HCT116 (cell line): ENCODE measurements around the gene CCDC134.

Experiments
- CTCF ChIP-seq, 3 experiments: fragments of 200-600 bp in 1 of 3; sonication (generic) in 1 of 3; IDR thresholded peaks in 2 of 3; conservative IDR thresholded peaks in 1 of 3; 2 replicates each; pipeline ENCODE4 v1.5.1; 2012 to 2017; ENCODE audit warnings: low read depth in 2 of 3, low read length in 2 of 3, antibody characterized with exemption in 1 of 3, borderline replicate concordance in 1 of 3, control low read depth in 1 of 3, mild to moderate bottlenecking in 1 of 3, mixed read lengths in 1 of 3, mixed run types in 1 of 3, moderate library complexity in 1 of 3; ENCODE audit not compliant: insufficient read depth in 1 of 3
- EZH2 ChIP-seq: fragments of 200-600 bp; sonication (generic); IDR thresholded peaks from 2 replicates; pipeline ENCODE4 v1.6.1; 2017; ENCODE audit warnings: antibody characterized with exemption, mixed run types
- EZH2phosphoT487 ChIP-seq: fragments of 200-600 bp; IDR thresholded peaks from 2 replicates; pipeline ENCODE4 v1.6.1; 2018; ENCODE audit warnings: antibody characterized with exemption, borderline replicate concordance
- JUND ChIP-seq: IDR thresholded peaks from 2 replicates; pipeline ENCODE4 v1.6.1; 2012
- POLR2A ChIP-seq: IDR thresholded peaks from 2 replicates; pipeline ENCODE4 v1.7.0; 2011; ENCODE audit warnings: borderline replicate concordance; ENCODE audit not compliant: insufficient read depth, insufficient read length; ENCODE audit errors: extremely low read depth
- POLR2AphosphoS5 ChIP-seq: IDR thresholded peaks from 2 replicates; pipeline ENCODE4 v1.6.1; 2011; ENCODE audit warnings: mild to moderate bottlenecking, low read depth, low read length, moderate library complexity
- SIN3A ChIP-seq: IDR thresholded peaks from 2 replicates; pipeline ENCODE4 v1.6.1; 2012; ENCODE audit warnings: low read depth
- SP1 ChIP-seq: IDR thresholded peaks from 2 replicates; pipeline ENCODE4 v1.6.1; 2012; ENCODE audit warnings: low read depth
- SRF ChIP-seq: IDR thresholded peaks from 2 replicates; pipeline ENCODE4 v1.6.1; 2012; ENCODE audit warnings: low read depth
- TCF7L2 ChIP-seq: IDR thresholded peaks from 2 replicates; pipeline ENCODE4 v1.7.0; 2011; ENCODE audit warnings: borderline replicate concordance, inconsistent platforms; ENCODE audit not compliant: insufficient read depth, insufficient read length; ENCODE audit errors: extremely low read depth
- YY1 ChIP-seq: IDR thresholded peaks from 2 replicates; pipeline ENCODE4 v1.6.1; 2011; ENCODE audit warnings: low read length, low read depth, moderate library complexity, mild to moderate bottlenecking; ENCODE audit not compliant: insufficient replicate concordance; ENCODE audit errors: extremely low read depth
- TF ChIP-seq, protein P1 (sequence below): IDR thresholded peaks from 2 replicates; pipeline ENCODE4 v1.6.1; 2012; ENCODE audit warnings: low read depth
- TF ChIP-seq, protein P2 (sequence below): IDR thresholded peaks from 2 replicates; pipeline ENCODE4 v1.6.1; 2012

DNA sequence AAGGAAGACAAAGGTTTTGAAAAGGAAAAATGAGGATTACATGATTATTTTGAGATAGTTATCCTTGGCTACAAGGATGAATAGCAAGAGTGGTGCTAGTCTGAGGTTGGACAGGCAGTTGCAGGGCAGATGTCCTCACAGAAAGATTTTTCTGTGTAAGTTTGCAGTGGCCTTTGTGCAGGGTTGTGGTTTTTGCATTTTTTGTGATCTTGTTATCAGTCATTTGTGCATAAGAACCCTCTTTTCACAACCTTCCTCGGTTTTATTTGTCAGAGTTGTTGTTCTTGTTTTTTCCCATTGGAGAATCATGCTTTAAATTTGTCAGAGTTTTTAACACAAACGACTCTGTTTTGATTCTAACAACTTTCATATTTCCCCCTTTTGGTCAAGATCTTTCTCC, 1.4 kb downstream of the CCDC134 start:
- TF ChIP-seq POLR2A = no peak
- no peak for TF ChIP-seq SP1
- no peak for TF ChIP-seq EZH2
- TF ChIP-seq SIN3A = no peak
- TF ChIP-seq, protein P1, sequence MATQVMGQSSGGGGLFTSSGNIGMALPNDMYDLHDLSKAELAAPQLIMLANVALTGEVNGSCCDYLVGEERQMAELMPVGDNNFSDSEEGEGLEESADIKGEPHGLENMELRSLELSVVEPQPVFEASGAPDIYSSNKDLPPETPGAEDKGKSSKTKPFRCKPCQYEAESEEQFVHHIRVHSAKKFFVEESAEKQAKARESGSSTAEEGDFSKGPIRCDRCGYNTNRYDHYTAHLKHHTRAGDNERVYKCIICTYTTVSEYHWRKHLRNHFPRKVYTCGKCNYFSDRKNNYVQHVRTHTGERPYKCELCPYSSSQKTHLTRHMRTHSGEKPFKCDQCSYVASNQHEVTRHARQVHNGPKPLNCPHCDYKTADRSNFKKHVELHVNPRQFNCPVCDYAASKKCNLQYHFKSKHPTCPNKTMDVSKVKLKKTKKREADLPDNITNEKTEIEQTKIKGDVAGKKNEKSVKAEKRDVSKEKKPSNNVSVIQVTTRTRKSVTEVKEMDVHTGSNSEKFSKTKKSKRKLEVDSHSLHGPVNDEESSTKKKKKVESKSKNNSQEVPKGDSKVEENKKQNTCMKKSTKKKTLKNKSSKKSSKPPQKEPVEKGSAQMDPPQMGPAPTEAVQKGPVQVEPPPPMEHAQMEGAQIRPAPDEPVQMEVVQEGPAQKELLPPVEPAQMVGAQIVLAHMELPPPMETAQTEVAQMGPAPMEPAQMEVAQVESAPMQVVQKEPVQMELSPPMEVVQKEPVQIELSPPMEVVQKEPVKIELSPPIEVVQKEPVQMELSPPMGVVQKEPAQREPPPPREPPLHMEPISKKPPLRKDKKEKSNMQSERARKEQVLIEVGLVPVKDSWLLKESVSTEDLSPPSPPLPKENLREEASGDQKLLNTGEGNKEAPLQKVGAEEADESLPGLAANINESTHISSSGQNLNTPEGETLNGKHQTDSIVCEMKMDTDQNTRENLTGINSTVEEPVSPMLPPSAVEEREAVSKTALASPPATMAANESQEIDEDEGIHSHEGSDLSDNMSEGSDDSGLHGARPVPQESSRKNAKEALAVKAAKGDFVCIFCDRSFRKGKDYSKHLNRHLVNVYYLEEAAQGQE = no peak
- TF ChIP-seq POLR2AphosphoS5 = no peak
- no peak for TF ChIP-seq CTCF (IDR thresholded peaks at IDR 0.05 in 2 of 3, conservative IDR thresholded peaks at IDR 0.05 in 1 of 3; ENCODE audit: borderline replicate concordance in 1 of 3, insufficient read depth in 1 of 3, low read depth in 2 of 3, low read length in 2 of 3)
- no peak for TF ChIP-seq SRF
- TF ChIP-seq, protein P2, sequence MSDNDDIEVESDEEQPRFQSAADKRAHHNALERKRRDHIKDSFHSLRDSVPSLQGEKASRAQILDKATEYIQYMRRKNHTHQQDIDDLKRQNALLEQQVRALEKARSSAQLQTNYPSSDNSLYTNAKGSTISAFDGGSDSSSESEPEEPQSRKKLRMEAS = no peak
- TF ChIP-seq EZH2phosphoT487 = no peak
- no peak for TF ChIP-seq JUND
- TF ChIP-seq YY1 = no peak
- no peak for TF ChIP-seq TCF7L2
